Daoy (cell line): ENCODE results near the gene PFKFB4. TPM values are rescaled to one million over a fixed set of nuclear protein-coding genes. Genes with fewer than 3 reads are reported as not detected.
A peak's percentile ranks its signal among the peaks of the same experiment; 100 is the strongest.

Source experiments
- DNase-seq: peaks from one replicate; pipeline ENCODE4 v3.0.0-alpha.2; 2015; ENCODE audit warnings: low read depth
- total RNA-seq: library from RNA; depleted of rRNA; stranded (reverse); fragments of >200 nt; shearing (Covaris generic); gene quantifications from 2 replicates; pipeline ENCODE4 v1.2.3, GENCODE V29; 2014; rRNA removed

Gene PFKFB4
- total RNA-seq, result 4.1 and 6.9 TPM in 2 replicates

DNA sequence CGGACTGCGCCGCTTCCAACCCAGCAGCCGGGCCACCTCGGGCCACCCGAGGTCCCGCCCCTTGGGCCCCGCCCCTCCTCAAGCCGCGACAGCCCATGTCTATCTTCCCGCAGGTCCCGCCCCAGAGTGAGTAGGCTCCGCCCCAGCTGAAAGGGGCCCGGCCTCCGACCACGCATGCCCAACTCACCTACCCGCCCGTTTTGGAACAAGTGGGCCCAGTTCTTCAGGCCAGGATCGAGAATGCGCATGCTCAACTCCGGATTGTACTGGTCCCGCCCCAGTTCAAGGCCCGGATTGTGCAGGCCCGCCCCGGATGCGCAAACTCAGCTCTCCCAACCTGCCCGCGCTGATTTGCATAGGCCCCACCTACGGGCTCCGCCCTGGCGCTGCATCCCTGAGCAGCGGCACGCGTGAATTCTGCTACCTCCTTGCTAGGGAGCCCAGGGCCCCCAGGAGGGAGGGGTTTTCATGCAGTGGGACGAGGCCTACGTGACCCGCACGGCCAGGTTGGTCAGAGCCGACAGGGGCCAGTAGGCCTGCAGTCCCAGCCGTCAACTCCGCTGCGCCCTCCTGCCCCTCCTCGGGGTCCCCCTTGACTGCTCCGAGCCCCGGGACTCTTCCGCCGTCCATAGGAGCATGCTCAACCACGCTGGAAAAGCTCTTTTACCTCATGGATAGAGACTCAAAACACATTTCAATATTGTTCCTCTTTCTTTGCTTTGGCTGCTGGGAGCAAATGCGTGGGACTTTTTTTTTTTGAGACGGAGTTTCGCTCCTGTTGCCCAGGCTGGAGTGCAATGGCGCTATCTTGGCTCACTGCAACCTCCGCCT lies at the start of gene PFKFB4:
Gene PFKFB4 (minus strand): TSS at position 8 of the 831 bp plus-strand sequence. CDS start 26 bp downstream, outside the sequence.
- peak; percentile 98 for DNase-seq

DNA sequence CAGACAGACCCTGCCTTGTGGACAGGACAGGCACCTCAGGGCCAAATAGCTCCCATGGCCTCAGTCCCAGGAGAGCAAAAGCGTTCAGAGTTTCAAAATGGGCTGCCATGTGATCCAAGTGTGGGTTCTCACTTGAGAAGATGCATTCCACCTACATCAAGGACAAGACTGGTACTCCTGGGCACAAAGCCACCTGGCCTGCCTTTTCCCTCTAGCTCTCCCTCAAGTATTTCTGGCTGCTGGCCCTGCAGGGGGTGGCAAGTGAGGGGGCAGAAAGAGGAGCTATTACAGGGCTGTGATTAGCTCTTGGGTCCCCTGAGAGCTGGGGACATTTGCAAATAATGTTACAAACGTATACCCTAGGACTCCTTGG lies 45.0 kb upstream of the PFKFB4 start:
- no peak for DNase-seq

DNA sequence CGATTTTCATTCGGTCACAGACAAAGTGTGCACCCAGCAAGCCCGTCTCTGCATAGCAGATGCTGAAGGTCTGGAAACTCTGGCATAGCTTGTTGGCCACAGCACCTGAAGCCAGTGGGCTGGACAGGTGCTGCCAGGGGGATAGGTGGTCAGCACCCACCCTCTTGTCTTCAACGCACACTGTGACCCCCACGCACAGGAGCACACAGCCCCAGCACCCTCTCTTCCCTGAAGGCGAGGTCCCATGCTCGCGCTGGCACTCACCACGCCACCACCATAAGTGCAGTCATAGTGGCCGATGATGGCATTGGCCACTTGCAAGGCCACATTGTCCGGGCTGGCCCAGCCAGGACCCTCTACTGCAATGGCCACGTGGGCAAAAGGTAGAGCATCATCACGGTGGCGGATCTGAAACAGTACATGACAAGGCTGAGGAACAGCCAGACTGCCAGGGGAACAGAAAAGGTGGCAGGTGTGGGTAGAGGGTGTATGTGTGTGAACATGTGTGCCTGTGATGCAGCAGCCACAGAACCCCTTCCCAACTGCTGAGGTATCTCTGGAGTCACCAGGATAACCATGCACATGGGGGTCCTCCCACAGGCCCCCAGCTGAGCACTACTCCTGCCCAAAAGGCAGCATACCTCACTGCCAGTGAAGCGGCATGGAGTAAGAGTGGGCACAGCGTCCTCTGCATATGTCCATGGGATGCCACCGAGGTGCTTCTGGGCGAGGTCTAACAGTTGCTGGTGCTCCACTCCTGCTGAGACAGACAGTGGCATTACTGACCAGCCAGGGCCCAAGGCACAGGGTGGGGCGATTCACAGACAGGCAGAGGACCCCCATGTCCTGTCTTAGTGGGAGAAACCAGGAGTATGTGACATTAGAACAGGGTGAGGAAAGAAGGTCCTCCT lies 44.4 kb upstream of the PFKFB4 start:
- no peak for DNase-seq

DNA sequence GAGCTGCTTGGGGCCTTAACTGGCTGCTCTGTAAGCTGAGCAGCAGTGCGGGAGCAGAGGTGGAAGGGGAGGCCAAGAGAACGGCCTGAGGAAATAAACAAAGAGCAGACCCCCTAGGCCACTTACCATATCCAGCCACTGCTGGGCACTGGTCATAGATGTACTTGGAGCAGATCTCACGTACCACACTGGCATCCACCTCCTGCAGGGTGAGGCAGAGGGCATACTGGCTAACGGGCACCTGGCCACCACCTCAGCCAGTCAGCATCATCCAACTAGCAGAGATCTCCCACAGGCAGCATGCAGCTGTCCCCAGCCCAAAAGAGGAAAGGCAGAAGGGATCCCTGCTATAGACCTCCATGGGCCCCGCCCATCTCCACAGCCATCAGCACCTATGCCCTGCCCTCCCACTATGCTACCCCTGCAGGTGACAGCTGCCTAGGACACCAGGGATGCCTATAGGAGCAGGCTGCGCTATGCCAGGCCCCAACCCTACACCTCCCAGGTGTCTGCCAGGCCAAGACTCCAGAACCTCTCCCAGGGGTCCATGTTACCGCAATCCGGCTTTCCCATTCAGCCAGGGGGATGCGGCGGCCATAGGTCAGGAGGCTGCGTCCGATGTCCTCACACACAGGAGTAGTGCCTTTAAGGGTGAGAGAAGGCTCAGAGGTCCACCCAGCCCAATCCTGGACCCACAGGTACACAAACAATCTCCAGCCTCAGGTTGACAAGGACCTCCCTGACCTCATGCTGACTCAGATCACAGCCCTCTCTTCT lies 43.1 kb upstream of the PFKFB4 start:
- DNase-seq, result no peak

GRCh38 chr3:48599077-48599501 lies 42.5 kb upstream of the PFKFB4 start:
- no peak for DNase-seq

- peak; percentile 94 for DNase-seq
Measured at GRCh38 chr3:48598323-48599076, 41.9 kb upstream of the PFKFB4 start.

- no peak for DNase-seq
Measured at GRCh38 chr3:48597408-48597800, 40.8 kb upstream of the PFKFB4 start.

- no peak for DNase-seq
Measured at GRCh38 chr3:48596676-48597407, 40.2 kb upstream of the PFKFB4 start.

- DNase-seq, result no peak
Measured at GRCh38 chr3:48596157-48596556, 39.6 kb upstream of the PFKFB4 start.

- DNase-seq, result peak; percentile 97
Measured at GRCh38 chr3:48595526-48596121, 39.0 kb upstream of the PFKFB4 start.

DNA sequence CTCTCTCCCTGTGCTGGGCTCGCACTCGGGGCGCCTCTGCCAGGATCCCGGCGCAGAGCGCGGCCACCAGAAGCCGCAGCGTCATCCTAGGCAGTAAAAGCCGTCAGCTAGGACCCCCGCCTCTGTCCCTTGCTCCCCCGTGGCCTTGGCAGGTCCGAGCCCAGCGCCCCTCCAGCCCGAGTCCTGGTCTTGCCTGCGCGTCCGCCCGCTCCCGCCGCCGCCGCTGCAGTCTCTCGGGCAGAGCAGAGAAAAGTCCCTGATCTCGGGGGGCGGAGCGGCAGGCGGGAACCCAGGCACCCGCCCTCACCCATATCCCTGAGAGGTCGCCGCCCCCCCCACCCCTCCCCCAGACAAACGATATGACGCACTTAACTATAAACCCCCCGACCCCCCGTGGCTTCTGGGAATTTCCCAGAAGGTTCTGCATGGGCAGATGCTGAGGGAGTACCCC lies 38.5 kb upstream of the PFKFB4 start, which contains the start of gene COL7A1:
Gene COL7A1 (minus strand): TSS at position 255 of the 451 bp plus-strand sequence. CDS start 170 bp downstream, at position 85.
- DNase-seq, result no peak

GRCh38 chr3:48594417-48595049 lies 37.9 kb upstream of the PFKFB4 start:
- DNase-seq, result peak; percentile 32

GRCh38 chr3:48593337-48593736 lies 36.7 kb upstream of the PFKFB4 start:
- no peak for DNase-seq

DNA sequence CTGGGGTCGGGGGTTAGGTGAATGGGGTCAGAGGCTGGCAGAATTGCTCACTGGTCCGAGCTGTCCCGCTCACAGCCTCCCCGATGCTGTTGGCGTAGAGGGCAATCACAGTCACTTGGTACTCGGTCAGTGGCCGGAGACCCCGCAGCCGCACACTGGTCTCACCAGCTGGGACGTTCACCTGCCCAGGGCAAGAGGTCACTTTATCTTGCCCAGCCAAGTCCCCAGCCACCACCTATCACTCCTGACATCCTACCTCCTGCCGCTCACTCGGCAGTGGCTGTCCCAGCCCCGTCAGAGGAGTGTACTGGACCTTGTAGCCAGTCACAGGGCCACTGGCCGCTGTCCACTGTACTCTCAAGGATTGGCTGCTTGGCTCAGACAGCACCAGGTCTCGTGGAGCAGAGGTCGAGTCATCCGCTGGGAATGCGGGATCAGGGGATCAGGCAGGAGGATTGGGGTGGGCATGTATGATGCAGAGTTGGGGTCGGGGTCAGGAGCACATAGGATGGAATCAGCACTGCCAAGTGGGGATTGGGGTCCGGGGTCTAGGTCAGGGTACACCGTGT lies 36.0 kb upstream of the PFKFB4 start:
- no peak for DNase-seq

GRCh38 chr3:48591886-48592518 lies 35.4 kb upstream of the PFKFB4 start:
- no peak for DNase-seq

GRCh38 chr3:48591436-48591835 lies 34.8 kb upstream of the PFKFB4 start:
- no peak for DNase-seq

- no peak for DNase-seq
Measured at GRCh38 chr3:48588230-48588629, 31.6 kb upstream of the PFKFB4 start.

DNA sequence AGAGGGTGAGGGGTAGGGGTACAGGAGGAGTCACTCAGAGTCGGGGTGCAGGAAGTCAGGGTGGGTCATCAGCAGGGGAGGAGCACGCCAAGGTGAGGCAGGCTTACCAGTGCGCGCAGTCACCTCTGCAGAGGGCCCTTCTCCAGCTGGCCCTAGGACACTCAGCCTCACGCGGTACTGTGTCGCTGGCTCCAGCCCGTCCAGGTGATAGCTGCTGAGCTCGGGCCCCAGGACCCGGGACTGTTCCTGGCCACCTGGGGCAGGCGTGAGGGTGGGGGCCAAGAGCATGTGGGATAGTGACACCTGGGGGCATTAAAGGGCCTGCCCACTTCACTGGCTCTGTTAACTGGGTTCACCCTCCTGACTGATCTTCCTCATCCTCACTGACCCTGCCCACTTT lies 31.1 kb upstream of the PFKFB4 start:
- no peak for DNase-seq
